Measurements from ENCODE around the gene EPN1. TPM values are rescaled to one million over a fixed set of nuclear protein-coding genes. Genes with fewer than 3 reads are reported as not detected.

EPN1 gene
- polyA plus RNA-seq, 1 of the 3 experiments (the other 2 are of a cell fraction) = 134 TPM

- TF ChIP-seq, protein P1, sequence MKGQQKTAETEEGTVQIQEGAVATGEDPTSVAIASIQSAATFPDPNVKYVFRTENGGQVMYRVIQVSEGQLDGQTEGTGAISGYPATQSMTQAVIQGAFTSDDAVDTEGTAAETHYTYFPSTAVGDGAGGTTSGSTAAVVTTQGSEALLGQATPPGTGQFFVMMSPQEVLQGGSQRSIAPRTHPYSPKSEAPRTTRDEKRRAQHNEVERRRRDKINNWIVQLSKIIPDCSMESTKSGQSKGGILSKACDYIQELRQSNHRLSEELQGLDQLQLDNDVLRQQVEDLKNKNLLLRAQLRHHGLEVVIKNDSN (IDR thresholded peaks at IDR 0.05; ENCODE audit: borderline replicate concordance, low read depth) = no peak
- no peak for TF ChIP-seq RCOR1 (IDR thresholded peaks at IDR 0.05; ENCODE audit: low read length)
- no peak for TF ChIP-seq GABPA (IDR thresholded peaks at IDR 0.05; ENCODE audit: low read depth)
- TF ChIP-seq TCF12 (IDR thresholded peaks at IDR 0.05) = no peak
- no peak for TF ChIP-seq GATA2 (CRISPR knock-in tag; IDR thresholded peaks at IDR 0.05)
- TF ChIP-seq NFIC (IDR thresholded peaks at IDR 0.05; ENCODE audit: borderline replicate concordance) = no peak
- no peak for TF ChIP-seq SMC3 (IDR thresholded peaks at IDR 0.05; ENCODE audit: low read depth, low read length)
- no peak for TF ChIP-seq FOXJ3 (CRISPR knock-in tag; IDR thresholded peaks at IDR 0.05)
Observed at GRCh38 chr19:55656988-55657747, 17.9 kb upstream of the EPN1 start (continued).

DNA sequence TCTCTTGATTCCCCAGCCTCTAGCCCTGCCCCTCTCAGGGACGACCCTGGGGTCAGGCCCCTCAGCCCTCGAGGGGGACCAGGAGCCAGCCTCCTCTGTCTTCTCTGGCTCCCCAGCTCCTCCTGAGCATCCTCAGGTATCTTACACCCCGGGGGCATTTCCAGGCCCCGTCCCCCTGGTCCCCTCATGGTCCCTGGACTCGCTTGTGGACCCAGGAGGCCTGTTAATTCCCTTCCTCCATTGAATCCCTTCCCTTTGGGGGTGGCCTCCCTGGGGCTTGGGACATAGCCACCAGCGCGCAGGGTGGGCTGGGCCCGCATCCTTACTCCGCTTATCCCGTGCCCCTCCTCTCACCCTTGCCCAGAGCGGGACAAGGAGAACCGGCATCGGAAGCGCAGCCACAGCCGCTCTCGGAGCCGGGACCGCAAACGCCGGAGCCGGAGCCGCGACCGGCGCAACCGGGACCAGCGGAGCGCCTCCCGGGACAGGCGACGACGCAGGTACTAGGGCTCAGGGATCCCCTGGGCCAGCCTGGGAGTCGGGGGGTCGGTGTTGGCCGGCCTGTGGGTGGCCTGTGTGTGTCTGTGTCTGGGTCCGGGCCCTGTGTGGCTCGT is 16.1 kb upstream of the EPN1 start:
- H3K4me1 ChIP-seq (ENCODE audit: control insufficient read depth in 1 of 2, insufficient read depth in 2 of 2, low read depth in 1 of 2, low read length in 1 of 2) = peaks cover 14 to 25% of the 10 kb centered on the region in 2 experiments; a peak in 3 of 4 replicates
- ChIA-PET CTCF (interaction anchor here (3.7 to 4.7 kb wide), 2 partner anchors 12 to 26 kb away, joined by 20 to 34 read pairs; no protein-coding TSS in a partner anchor), POLR2A (no interaction called here)
- H3K9me3 ChIP-seq = no peaks in the 10 kb centered on the region
- H4K20me1 ChIP-seq (ENCODE audit: insufficient read depth) = peaks cover 74% of the 10 kb centered on the region
- no peak for DNase-seq
- H2AFZ ChIP-seq (ENCODE audit: low read depth) = no peak overlapping the region
- H3K79me2 ChIP-seq (ENCODE audit: insufficient read depth) = peaks cover 89% of the 10 kb centered on the region
- no peak overlapping the region for H3K4me3 ChIP-seq (ENCODE audit: low read depth in 2 of 2, low read length in 1 of 2)
- H3K36me3 ChIP-seq (replicated peaks in 1 of 2; ENCODE audit: control insufficient read depth in 1 of 2, insufficient read depth in 2 of 2, low read length in 1 of 2) = peaks cover 27 to 48% of the 10 kb centered on the region in 2 experiments
- peaks cover 5% of the 10 kb centered on the region for H3F3A ChIP-seq (replicated peaks; ENCODE audit: insufficient read depth)
- H3K9ac ChIP-seq = no peak overlapping the region
- WGBS (ENCODE audit: low lambda C conversion rate) = 92% methylated on average over 37 of the region's 37 CpGs
- no peak overlapping the region; a peak in 1 of 4 replicates for H3K27ac ChIP-seq (ENCODE audit: low read depth in 2 of 2, low read length in 1 of 2)
- peak overlapping the region; percentile 99; the same call in 1 of the 2 replicates for H3K4me2 ChIP-seq
- no peaks in the 10 kb centered on the region for H3K9me2 ChIP-seq
- no peaks in the 10 kb centered on the region for H3K27me3 ChIP-seq (ENCODE audit: insufficient read depth)
- TF ChIP-seq, protein P2, sequence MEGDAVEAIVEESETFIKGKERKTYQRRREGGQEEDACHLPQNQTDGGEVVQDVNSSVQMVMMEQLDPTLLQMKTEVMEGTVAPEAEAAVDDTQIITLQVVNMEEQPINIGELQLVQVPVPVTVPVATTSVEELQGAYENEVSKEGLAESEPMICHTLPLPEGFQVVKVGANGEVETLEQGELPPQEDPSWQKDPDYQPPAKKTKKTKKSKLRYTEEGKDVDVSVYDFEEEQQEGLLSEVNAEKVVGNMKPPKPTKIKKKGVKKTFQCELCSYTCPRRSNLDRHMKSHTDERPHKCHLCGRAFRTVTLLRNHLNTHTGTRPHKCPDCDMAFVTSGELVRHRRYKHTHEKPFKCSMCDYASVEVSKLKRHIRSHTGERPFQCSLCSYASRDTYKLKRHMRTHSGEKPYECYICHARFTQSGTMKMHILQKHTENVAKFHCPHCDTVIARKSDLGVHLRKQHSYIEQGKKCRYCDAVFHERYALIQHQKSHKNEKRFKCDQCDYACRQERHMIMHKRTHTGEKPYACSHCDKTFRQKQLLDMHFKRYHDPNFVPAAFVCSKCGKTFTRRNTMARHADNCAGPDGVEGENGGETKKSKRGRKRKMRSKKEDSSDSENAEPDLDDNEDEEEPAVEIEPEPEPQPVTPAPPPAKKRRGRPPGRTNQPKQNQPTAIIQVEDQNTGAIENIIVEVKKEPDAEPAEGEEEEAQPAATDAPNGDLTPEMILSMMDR (IDR thresholded peaks at IDR 0.05) = no peak
- TF ChIP-seq, protein P3, sequence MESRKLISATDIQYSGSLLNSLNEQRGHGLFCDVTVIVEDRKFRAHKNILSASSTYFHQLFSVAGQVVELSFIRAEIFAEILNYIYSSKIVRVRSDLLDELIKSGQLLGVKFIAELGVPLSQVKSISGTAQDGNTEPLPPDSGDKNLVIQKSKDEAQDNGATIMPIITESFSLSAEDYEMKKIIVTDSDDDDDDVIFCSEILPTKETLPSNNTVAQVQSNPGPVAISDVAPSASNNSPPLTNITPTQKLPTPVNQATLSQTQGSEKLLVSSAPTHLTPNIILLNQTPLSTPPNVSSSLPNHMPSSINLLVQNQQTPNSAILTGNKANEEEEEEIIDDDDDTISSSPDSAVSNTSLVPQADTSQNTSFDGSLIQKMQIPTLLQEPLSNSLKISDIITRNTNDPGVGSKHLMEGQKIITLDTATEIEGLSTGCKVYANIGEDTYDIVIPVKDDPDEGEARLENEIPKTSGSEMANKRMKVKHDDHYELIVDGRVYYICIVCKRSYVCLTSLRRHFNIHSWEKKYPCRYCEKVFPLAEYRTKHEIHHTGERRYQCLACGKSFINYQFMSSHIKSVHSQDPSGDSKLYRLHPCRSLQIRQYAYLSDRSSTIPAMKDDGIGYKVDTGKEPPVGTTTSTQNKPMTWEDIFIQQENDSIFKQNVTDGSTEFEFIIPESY (IDR thresholded peaks at IDR 0.05; ENCODE audit: borderline replicate concordance, low read depth) = no peak
- TF ChIP-seq FOXM1 (IDR thresholded peaks at IDR 0.05; ENCODE audit: low read depth) (no peak), SIN3A (IDR thresholded peaks at IDR 0.05; ENCODE audit: borderline replicate concordance, low read depth, low read length) (no peak), JUND (IDR thresholded peaks at IDR 0.05) (no peak), NFIC (IDR thresholded peaks at IDR 0.05; ENCODE audit: borderline replicate concordance) (no peak), YY1 (IDR thresholded peaks at IDR 0.05; ENCODE audit: low read depth) (no peak), EP300 (IDR thresholded peaks at IDR 0.05; ENCODE audit: borderline replicate concordance in 1 of 2, low read depth in 1 of 2, low read length in 1 of 2) (no peak)

All from SK-N-SH (cell line).